PFSK-1 (cell line): ENCODE data around the gene CHL1.

Experiments
- POLR2AphosphoS5 ChIP-seq: IDR thresholded peaks from 2 replicates; pipeline ENCODE4 v1.6.1; 2012; ENCODE audit warnings: low read depth, mild to moderate bottlenecking, control low read depth, low read length, moderate library complexity
- SIN3A ChIP-seq: IDR thresholded peaks from 2 replicates; pipeline ENCODE4 v1.6.1; 2012; ENCODE audit warnings: mild to moderate bottlenecking, low read length, moderate library complexity, borderline replicate concordance; ENCODE audit not compliant: insufficient read depth

DNA sequence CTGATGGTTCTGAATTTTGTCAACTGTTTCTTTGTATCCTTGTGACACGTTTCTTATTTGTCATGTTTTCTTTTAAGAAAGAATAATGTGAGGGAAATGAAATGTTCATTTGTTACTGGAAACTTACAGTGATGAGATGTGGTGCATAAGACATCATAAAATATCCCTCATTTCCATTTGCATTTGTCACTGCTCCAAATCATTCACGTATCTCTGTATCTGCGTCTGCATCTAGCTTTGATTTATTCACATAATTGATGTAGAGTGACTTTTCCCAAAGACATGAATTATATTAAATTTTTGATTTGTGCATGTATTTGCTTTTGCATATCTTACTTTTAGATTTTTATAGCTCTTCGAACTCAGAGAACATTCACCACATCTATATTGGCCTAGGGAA, 66.8 kb downstream of the CHL1 start:
- TF ChIP-seq POLR2AphosphoS5 (no peak), SIN3A (no peak)
